ENCODE results near the gene RIMBP2.

DNA sequence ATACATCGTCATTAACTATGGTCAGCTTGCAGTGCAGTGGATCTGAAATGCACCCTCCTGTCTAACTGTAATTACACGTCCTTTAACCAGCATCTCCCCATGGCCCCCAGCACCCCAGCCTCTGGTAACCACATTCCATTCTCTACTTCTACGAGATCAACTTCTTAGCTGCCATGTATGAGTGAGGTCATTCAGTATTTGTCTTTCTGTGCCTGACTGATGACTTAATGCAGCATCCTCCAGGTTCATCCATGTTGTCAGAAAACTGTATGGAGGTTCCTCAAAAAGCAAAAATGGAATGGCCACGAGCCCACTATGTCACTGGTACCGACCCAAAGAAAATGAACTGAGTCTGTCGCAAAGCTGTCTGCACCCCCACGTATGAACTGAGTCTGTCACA is 107.3 kb downstream of the RIMBP2 start:
- TF ChIP-seq, protein P1, sequence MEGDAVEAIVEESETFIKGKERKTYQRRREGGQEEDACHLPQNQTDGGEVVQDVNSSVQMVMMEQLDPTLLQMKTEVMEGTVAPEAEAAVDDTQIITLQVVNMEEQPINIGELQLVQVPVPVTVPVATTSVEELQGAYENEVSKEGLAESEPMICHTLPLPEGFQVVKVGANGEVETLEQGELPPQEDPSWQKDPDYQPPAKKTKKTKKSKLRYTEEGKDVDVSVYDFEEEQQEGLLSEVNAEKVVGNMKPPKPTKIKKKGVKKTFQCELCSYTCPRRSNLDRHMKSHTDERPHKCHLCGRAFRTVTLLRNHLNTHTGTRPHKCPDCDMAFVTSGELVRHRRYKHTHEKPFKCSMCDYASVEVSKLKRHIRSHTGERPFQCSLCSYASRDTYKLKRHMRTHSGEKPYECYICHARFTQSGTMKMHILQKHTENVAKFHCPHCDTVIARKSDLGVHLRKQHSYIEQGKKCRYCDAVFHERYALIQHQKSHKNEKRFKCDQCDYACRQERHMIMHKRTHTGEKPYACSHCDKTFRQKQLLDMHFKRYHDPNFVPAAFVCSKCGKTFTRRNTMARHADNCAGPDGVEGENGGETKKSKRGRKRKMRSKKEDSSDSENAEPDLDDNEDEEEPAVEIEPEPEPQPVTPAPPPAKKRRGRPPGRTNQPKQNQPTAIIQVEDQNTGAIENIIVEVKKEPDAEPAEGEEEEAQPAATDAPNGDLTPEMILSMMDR (optimal IDR thresholded peaks at IDR 0.05 in 1 of 3, IDR thresholded peaks at IDR 0.05 in 1 of 3, conservative IDR thresholded peaks at IDR 0.05 in 1 of 3; ENCODE audit: extremely low read depth in 1 of 3, insufficient read depth in 2 of 3, low read length in 3 of 3) = no peak
- TF ChIP-seq EZH2 (IDR thresholded peaks at IDR 0.05; ENCODE audit: low read length) = no peak
